ENCODE measurements around the gene TSPAN31.

The TSPAN31 gene

GRCh38 chr12:57783466-57783801 is 38.6 kb downstream of the TSPAN31 start:
- no peak for DNase-seq (ENCODE audit: low read depth in 2 of 2)

GRCh38 chr12:57783861-57784260 is 39.0 kb downstream of the TSPAN31 start:
- no peak for DNase-seq (ENCODE audit: low read depth in 2 of 2)

- no peak for DNase-seq (ENCODE audit: low read depth in 2 of 2)
Observed at GRCh38 chr12:57793920-57794319, 49.1 kb downstream of the TSPAN31 start.

GRCh38 chr12:57795354-57795753 is 50.5 kb downstream of the TSPAN31 start:
- no peak for DNase-seq (ENCODE audit: low read depth in 2 of 2)

GRCh38 chr12:57796996-57797395 is 52.2 kb downstream of the TSPAN31 start:
- no peak for DNase-seq (ENCODE audit: low read depth in 2 of 2)

- DNase-seq (ENCODE audit: low read depth in 2 of 2) = no peak
Observed at GRCh38 chr12:57797933-57798332, 53.1 kb downstream of the TSPAN31 start.
